Neutrophil (primary cell): ENCODE measurements around the gene HOXA5.

Source experiments
- H3K27ac ChIP-seq: fragments of 200-600 bp; sonication (generic); 2 replicates; pipeline ENCODE4 v1.5.1; 2016; ENCODE audit warnings: mild to moderate bottlenecking, moderate library complexity
- H3K27me3 ChIP-seq: fragments of 200-600 bp; sonication (generic); 2 replicates; pipeline ENCODE4 v1.6.0; 2016; ENCODE audit warnings: mild to moderate bottlenecking
- H3K36me3 ChIP-seq: fragments of 200-600 bp; sonication (generic); 2 replicates; pipeline ENCODE4 v1.5.1; 2017
- H3K4me1 ChIP-seq, 2 experiments: fragments of 200-600 bp in 1 of 2; sonication (generic) in 1 of 2; 1 replicate in 1 of 2; 2 replicates in 1 of 2; pipeline versions ENCODE4 v1.5.1 to v1.6.1; 2013 to 2016; ENCODE audit warnings: low read depth in 1 of 2, low read length in 1 of 2, mild to moderate bottlenecking in 1 of 2, moderate library complexity in 1 of 2; ENCODE audit not compliant: control insufficient read depth in 1 of 2, insufficient read depth in 1 of 2
- H3K4me3 ChIP-seq, 2 experiments: fragments of 200-600 bp in 1 of 2; sonication (generic) in 1 of 2; 1 replicate in 1 of 2; 2 replicates in 1 of 2; pipeline ENCODE4 v1.5.1; 2013 to 2016; ENCODE audit warnings: low read depth in 1 of 2, low read length in 1 of 2, mild to moderate bottlenecking in 1 of 2, moderate library complexity in 1 of 2
- H3K9me3 ChIP-seq: fragments of 200-600 bp; sonication (generic); 2 replicates; pipeline ENCODE4 v1.5.1; 2016
- TF ChIP-seq, protein P1 (sequence below): fragments of 200-600 bp; sonication (generic); IDR thresholded peaks from 2 replicates; pipeline ENCODE4 v1.5.1; 2016; ENCODE audit warnings: antibody characterized with exemption

HOXA5 gene

DNA sequence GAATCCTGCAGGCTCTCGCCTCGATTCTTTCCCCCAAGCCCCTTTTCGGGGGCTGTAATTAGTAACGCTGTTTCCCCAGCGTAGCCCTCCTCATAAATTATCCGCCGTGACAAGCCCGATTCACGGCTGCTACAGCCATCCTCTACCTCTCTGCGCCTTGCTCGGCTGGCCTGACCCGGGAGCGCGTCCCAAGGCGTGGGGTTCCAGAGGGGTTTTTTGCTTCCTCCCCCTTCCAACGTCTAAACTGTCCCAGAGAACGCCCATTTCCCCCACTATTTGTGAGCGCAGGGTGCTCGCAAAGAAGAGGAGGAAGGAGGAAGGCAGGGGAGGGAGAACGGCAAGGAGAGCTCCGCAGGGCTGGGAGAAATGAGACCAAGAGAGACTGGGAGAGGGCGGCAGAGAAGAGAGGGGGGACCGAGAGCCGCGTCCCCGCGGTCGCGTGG lies 880 bp downstream of the HOXA5 start:
- Histone ChIP-seq H3K4me3 (peak overlapping the region; percentile 38 to 41), H3K27ac (peak overlapping the region; percentile 60)

DNA sequence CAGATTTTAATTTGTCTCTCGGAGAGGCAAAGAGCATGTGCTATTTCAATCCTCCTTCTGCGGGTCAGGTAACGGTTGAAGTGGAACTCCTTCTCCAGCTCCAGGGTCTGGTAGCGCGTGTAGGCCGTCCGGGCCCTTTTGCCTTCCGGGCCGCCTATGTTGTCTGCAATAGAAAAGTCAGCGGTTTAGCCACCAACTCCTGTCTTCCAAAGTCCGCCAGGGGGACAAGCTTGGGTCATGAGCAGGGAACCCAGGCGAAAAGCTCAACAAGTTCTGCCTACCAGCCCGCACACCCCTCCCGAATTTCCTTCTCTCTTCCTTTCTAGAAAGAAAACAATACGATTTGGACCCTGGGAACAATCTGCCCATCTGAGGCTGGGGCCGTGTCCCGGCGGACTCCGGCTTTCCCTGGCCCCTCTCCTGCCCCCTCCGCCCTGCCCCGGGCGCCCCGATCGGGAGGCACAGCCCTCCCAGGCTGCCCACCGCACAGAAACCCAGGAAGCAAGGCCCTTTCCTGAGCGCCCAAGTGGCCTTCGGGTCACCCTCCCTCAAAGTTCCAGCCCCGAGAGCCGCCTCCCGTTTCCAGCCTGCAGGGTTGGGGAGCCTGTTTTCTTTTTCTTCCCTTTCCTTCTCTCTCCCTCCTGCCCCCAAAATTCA lies 1.4 kb downstream of the HOXA5 start:
- H3K36me3 ChIP-seq, result no peaks in the 10 kb centered on the region
- no peak overlapping the region for H3K27ac ChIP-seq
- no peaks in the 10 kb centered on the region for H3K9me3 ChIP-seq
- TF ChIP-seq, protein P1, sequence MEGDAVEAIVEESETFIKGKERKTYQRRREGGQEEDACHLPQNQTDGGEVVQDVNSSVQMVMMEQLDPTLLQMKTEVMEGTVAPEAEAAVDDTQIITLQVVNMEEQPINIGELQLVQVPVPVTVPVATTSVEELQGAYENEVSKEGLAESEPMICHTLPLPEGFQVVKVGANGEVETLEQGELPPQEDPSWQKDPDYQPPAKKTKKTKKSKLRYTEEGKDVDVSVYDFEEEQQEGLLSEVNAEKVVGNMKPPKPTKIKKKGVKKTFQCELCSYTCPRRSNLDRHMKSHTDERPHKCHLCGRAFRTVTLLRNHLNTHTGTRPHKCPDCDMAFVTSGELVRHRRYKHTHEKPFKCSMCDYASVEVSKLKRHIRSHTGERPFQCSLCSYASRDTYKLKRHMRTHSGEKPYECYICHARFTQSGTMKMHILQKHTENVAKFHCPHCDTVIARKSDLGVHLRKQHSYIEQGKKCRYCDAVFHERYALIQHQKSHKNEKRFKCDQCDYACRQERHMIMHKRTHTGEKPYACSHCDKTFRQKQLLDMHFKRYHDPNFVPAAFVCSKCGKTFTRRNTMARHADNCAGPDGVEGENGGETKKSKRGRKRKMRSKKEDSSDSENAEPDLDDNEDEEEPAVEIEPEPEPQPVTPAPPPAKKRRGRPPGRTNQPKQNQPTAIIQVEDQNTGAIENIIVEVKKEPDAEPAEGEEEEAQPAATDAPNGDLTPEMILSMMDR, result no peak
- peaks cover 75% of the 10 kb centered on the region for H3K27me3 ChIP-seq
- H3K4me1 ChIP-seq, result no peaks in the 10 kb centered on the region
- H3K4me3 ChIP-seq, result peak overlapping the region; percentile 38 to 41

More for the DNA sequence above, 880 bp downstream of the HOXA5 start:
- no peaks in the 10 kb centered on the region for H3K9me3 ChIP-seq
- no peaks in the 10 kb centered on the region for H3K36me3 ChIP-seq
- TF ChIP-seq, protein P1, result no peak
- peaks cover 75% of the 10 kb centered on the region for H3K27me3 ChIP-seq
- H3K4me1 ChIP-seq, result peaks cover 3 to 4% of the 10 kb centered on the region in 2 experiments

DNA sequence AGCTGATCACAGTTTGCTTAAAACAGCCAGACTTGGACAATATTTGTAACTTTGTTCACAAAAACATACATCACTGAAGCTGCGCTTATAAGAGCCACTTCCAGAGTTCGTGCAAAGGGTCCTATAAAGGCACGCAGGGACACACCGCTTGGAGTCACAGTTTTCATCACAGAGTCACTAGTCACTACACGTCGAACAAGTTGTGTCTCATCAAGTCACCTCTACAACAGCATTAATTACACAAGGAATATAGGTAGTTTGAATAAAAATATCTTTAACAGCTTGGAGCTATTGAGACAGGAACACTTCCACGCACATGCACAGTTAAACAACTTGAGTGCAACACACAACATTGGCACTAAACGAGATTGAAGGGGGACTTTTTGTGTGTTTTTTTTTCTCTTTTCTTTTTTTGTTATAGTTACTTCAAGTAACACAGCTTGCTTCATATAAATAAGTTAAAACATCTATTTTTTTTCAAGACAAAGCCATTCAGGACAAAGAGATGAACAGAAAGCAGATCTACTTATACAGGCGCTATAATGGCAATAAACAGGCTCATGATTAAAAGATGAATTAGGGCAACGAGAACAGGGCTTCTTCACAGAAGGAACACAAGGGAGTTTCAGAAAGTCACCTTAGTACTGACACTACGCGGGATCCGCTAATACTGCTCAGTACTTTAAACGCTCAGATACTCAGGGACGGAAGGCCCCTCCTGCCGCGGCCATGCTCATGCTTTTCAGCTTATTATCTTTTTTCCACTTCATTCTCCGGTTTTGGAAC lies 2.2 kb downstream of the HOXA5 start:
- no peaks in the 10 kb centered on the region for H3K9me3 ChIP-seq
- H3K27me3 ChIP-seq, result peaks cover 75% of the 10 kb centered on the region
- H3K4me1 ChIP-seq, result no peaks in the 10 kb centered on the region
- no peak overlapping the region for H3K4me3 ChIP-seq
- TF ChIP-seq, protein P1, result no peak
- no peak overlapping the region for H3K27ac ChIP-seq
- no peaks in the 10 kb centered on the region for H3K36me3 ChIP-seq

DNA sequence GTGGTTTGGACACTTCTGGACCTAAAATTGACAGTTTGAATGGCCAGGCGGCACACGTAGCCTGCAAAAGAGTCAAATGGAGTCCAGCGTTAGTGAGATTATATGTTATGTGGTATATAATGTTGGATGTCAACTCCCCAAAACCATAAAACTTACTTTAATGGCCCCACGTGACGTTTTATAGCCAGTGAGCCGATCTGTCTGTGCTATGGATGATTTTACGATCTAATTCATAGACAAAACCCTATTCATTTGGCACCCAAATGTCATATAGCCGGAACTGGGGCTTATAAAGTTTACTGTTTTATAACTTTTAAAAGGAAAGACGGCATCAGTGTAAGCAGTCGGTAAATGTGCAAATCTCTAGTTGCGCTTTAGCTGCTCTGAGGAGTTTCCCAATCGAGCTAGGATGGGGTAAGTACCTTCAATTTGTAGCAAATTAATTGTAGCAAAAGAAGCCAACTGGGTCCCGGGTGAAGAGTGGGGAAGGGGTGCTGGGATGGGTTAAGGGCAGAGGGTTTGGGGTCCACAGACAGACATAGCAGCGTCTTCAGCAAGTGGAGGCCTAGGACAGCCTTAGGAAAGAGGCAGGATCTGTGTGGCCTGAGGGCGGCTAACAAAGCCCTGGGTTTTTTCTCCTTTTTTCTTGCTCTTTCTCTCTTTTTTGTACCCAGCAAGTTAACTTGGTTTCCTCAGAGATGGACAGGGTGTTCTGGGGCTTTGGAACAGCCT lies 3.2 kb downstream of the HOXA5 start:
- Histone ChIP-seq H3K27me3 (peaks cover 75% of the 10 kb centered on the region), H3K4me3 (no peak overlapping the region), H3K36me3 (no peaks in the 10 kb centered on the region), H3K27ac (no peak overlapping the region), H3K4me1 (peaks cover 4 to 8% of the 10 kb centered on the region in 2 experiments), H3K9me3 (no peaks in the 10 kb centered on the region)
- TF ChIP-seq, protein P1, result no peak

DNA sequence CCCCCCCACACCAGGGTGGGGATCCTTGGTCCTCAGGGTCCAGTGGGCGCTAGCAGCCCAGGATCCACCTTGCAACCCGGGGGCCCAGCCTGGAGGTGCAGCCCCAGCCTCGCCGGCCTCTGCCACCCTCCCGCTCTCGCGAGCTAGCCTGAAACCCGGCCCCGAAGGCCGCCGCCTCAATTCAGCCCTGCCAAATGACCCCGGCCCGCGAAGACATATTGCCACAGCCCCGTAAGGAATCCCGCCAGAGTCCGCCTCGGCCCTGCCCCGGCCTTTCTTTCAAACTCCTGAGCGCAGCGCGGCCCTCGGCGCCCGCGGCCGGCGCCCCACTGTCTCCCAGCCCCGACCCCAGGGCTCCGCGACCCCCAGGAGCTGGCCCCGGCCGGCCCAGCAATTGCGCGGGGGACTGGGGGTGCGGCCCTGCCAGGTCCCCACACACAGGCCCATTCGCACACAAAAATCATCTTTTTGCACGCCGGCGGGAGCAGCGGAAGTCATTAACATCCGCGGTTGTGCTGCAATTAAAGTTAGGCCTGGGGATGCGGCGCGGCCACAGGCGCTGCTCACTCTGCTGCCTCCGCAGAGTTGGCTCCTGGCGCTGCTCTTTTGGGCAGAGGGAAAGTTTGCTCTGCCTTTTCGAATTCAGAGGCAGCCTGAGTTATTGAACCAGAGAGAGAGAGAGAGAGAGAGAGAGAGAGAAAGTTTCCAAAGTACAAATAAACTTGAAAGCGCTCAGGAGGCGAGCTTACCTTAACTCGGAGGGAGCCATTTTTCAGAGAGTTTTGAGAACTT lies 4.0 kb downstream of the HOXA5 start:
- peaks cover 69% of the 10 kb centered on the region for H3K27me3 ChIP-seq
- no peaks in the 10 kb centered on the region for H3K36me3 ChIP-seq
- H3K27ac ChIP-seq, result no peak overlapping the region
- TF ChIP-seq, protein P1, result no peak
- H3K4me1 ChIP-seq, result peaks cover 12 to 15% of the 10 kb centered on the region in 2 experiments
- no peaks in the 10 kb centered on the region for H3K9me3 ChIP-seq
- H3K4me3 ChIP-seq, result no peak overlapping the region
